ENCODE data around the gene ADGRG3.

ADGRG3 gene

GRCh38 chr16:57630931-57631845, 36.9 kb upstream of the ADGRG3 start:
- no peak for FAIRE-seq

- FAIRE-seq = no peak
These were observed 35.5 kb upstream of the ADGRG3 start for GRCh38 chr16:57632568-57632967.

- no peak for FAIRE-seq
These were observed 34.6 kb upstream of the ADGRG3 start for GRCh38 chr16:57633383-57634064.

- no peak for FAIRE-seq
These were observed 33.9 kb upstream of the ADGRG3 start for GRCh38 chr16:57634171-57634570.

- FAIRE-seq = no peak
These were observed 32.6 kb upstream of the ADGRG3 start for GRCh38 chr16:57635266-57636097.

GRCh38 chr16:57636184-57636583, 31.9 kb upstream of the ADGRG3 start:
- FAIRE-seq = no peak

- no peak for FAIRE-seq
These were observed 31.1 kb upstream of the ADGRG3 start for GRCh38 chr16:57637020-57637419.

- no peak for FAIRE-seq
These were observed 30.7 kb upstream of the ADGRG3 start for GRCh38 chr16:57637424-57637823.

GRCh38 chr16:57637965-57638364, 30.1 kb upstream of the ADGRG3 start:
- no peak for FAIRE-seq

GRCh38 chr16:57638381-57638780, 29.7 kb upstream of the ADGRG3 start:
- no peak for FAIRE-seq

- no peak for FAIRE-seq
These were observed 28.8 kb upstream of the ADGRG3 start for GRCh38 chr16:57639172-57639887.

- FAIRE-seq = no peak
These were observed 27.9 kb upstream of the ADGRG3 start for GRCh38 chr16:57640185-57640584.

- FAIRE-seq = no peak
These were observed 27.5 kb upstream of the ADGRG3 start for GRCh38 chr16:57640612-57641011.

- FAIRE-seq = no peak
These were observed 25.7 kb upstream of the ADGRG3 start for GRCh38 chr16:57642160-57643135.

GRCh38 chr16:57643147-57643874, 24.8 kb upstream of the ADGRG3 start:
- FAIRE-seq = no peak

GRCh38 chr16:57643910-57644309, 24.2 kb upstream of the ADGRG3 start:
- FAIRE-seq = no peak

GRCh38 chr16:57644383-57645014, 23.6 kb upstream of the ADGRG3 start:
- no peak for FAIRE-seq

- FAIRE-seq = no peak
These were observed 22.9 kb upstream of the ADGRG3 start for GRCh38 chr16:57645169-57645568.

GRCh38 chr16:57645691-57646387, 22.3 kb upstream of the ADGRG3 start:
- FAIRE-seq = no peak

Measured in A204.1 (cell line).